ENCODE results near the gene OR1F1.
"Not testable (repeated sequence)": the region's sequence is repeated elsewhere in the genome, so short reads cannot be mapped to it uniquely, and the experiment has no call there.

Gene OR1F1

GRCh38 chr16:3198334-3199072 lies 10.5 kb downstream of the OR1F1 start:
- TF ChIP-seq CTCF (IDR thresholded peaks at IDR 0.05; ENCODE audit: low read depth, low read length, missing control alignments) = no peak
- no peak overlapping the region for H3K4me3 ChIP-seq (ENCODE audit: low read depth, low read length)
- no peak for DNase-seq (ENCODE audit: low read depth)
- in situ Hi-C loops (cut with HindIII; ENCODE audit: low sequenced_read_pairs) = no loop called here

GRCh38 chr16:3202903-3203539 lies 15.0 kb downstream of the OR1F1 start:
- H3K4me3 ChIP-seq (ENCODE audit: low read depth, low read length) = no peak overlapping the region
- in situ Hi-C loops (cut with HindIII; ENCODE audit: low sequenced_read_pairs) = no loop called here
- no peak for TF ChIP-seq CTCF (IDR thresholded peaks at IDR 0.05; ENCODE audit: low read depth, low read length, missing control alignments)
- no peak for DNase-seq (ENCODE audit: low read depth)

GRCh38 chr16:3205939-3206338 lies 17.9 kb downstream of the OR1F1 start:
- in situ Hi-C loops (cut with HindIII; ENCODE audit: low sequenced_read_pairs); H3K4me3 ChIP-seq (ENCODE audit: low read depth, low read length); DNase-seq (ENCODE audit: low read depth): not testable (repeated sequence)

GRCh38 chr16:3207086-3207953 lies 19.3 kb downstream of the OR1F1 start:
- no peak for DNase-seq (ENCODE audit: low read depth)
- TF ChIP-seq CTCF (IDR thresholded peaks at IDR 0.05; ENCODE audit: low read depth, low read length, missing control alignments) = no peak
- no peak overlapping the region for H3K4me3 ChIP-seq (ENCODE audit: low read depth, low read length)
- in situ Hi-C loops (cut with HindIII; ENCODE audit: low sequenced_read_pairs) = no loop called here

GRCh38 chr16:3212006-3212405 lies 24.0 kb downstream of the OR1F1 start:
- TF ChIP-seq CTCF (IDR thresholded peaks at IDR 0.05; ENCODE audit: low read depth, low read length, missing control alignments) = no peak

GRCh38 chr16:3212567-3212966 lies 24.6 kb downstream of the OR1F1 start:
- no peak overlapping the region for H3K4me3 ChIP-seq (ENCODE audit: low read depth, low read length)
- TF ChIP-seq CTCF (IDR thresholded peaks at IDR 0.05; ENCODE audit: low read depth, low read length, missing control alignments) = no peak
- DNase-seq (ENCODE audit: low read depth) = no peak
- in situ Hi-C loops (cut with HindIII; ENCODE audit: low sequenced_read_pairs) = no loop called here

More at GRCh38 chr16:3212006-3212405, 24.0 kb downstream of the OR1F1 start:
- in situ Hi-C loops (cut with HindIII; ENCODE audit: low sequenced_read_pairs) = no loop called here
- H3K4me3 ChIP-seq (ENCODE audit: low read depth, low read length) = no peak overlapping the region
- no peak for DNase-seq (ENCODE audit: low read depth)

Measured in astrocyte of the cerebellum (primary cell).